Measurements from ENCODE around the gene TAF1C.

Gene TAF1C

DNA sequence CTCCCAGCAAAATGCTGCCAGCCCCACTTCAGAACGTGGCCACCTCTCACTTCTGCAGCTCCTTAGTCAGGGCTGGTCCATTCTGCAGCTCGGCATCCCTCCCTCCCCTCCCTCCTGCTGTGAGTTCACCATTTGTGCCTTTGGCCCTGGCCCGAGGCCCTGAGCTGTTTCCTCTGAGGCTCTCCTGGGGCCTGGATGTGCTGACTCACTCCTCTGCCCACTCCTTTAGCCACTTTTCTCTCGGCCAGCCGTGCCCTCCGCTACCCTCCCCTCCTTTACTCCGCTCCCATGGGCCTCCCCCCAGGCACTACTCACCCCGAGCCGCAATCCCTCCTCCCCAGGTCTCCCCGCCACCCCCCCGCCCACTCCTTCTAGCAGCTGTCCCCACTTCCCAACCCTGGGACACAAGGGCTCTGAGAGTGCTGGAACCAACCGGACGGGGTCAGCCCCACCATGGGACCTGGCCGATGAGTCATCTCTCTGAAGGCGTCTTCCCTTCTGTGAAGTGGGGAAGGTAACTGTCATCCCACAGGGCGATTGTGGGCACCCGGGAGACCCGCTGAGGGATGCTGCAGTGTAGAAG, 41.5 kb upstream of the TAF1C start:
- no peak overlapping the region for H3K9ac ChIP-seq (ENCODE audit: low read depth, low read length)
- ATAC-seq (ENCODE audit: insufficient read depth, low read depth) (no peak), DNase-seq (no peak)
- H3K9me3 ChIP-seq (ENCODE audit: insufficient read depth, low read length, severe bottlenecking), result no peaks in the 10 kb centered on the region
- no peak overlapping the region for H3K4me3 ChIP-seq (ENCODE audit: low read depth in 1 of 2, low read length in 2 of 2)
- 0 out of 2 replicates have a peak, but pooled peaks cover 8% of the 10 kb centered on the region for H4K20me1 ChIP-seq (ENCODE audit: insufficient read depth, low read length)
- H2AFZ ChIP-seq (ENCODE audit: low read depth, low read length), result no peak overlapping the region
- no peaks in the 10 kb centered on the region for H3K79me2 ChIP-seq (ENCODE audit: insufficient read depth, low read length)
- no peaks in the 10 kb centered on the region for H3K36me3 ChIP-seq (ENCODE audit: insufficient read depth, low read length)
- TF ChIP-seq, protein P1, sequence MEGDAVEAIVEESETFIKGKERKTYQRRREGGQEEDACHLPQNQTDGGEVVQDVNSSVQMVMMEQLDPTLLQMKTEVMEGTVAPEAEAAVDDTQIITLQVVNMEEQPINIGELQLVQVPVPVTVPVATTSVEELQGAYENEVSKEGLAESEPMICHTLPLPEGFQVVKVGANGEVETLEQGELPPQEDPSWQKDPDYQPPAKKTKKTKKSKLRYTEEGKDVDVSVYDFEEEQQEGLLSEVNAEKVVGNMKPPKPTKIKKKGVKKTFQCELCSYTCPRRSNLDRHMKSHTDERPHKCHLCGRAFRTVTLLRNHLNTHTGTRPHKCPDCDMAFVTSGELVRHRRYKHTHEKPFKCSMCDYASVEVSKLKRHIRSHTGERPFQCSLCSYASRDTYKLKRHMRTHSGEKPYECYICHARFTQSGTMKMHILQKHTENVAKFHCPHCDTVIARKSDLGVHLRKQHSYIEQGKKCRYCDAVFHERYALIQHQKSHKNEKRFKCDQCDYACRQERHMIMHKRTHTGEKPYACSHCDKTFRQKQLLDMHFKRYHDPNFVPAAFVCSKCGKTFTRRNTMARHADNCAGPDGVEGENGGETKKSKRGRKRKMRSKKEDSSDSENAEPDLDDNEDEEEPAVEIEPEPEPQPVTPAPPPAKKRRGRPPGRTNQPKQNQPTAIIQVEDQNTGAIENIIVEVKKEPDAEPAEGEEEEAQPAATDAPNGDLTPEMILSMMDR (IDR thresholded peaks at IDR 0.05; ENCODE audit: borderline replicate concordance, extremely low read depth, low read length, poor library complexity, severe bottlenecking), result no peak
- TF ChIP-seq EZH2 (IDR thresholded peaks at IDR 0.05; ENCODE audit: borderline replicate concordance, low read depth, low read length, severe bottlenecking), result no peak
- H3K4me1 ChIP-seq (ENCODE audit: insufficient read depth, low read length), result no peaks in the 10 kb centered on the region
- no peak overlapping the region for H3K27ac ChIP-seq (ENCODE audit: low read length)
- no peak overlapping the region for H3K4me2 ChIP-seq (ENCODE audit: insufficient read depth, low read length)
- H3K27me3 ChIP-seq (ENCODE audit: insufficient read depth, low read length, poor library complexity), result peaks cover 4% of the 10 kb centered on the region

DNA sequence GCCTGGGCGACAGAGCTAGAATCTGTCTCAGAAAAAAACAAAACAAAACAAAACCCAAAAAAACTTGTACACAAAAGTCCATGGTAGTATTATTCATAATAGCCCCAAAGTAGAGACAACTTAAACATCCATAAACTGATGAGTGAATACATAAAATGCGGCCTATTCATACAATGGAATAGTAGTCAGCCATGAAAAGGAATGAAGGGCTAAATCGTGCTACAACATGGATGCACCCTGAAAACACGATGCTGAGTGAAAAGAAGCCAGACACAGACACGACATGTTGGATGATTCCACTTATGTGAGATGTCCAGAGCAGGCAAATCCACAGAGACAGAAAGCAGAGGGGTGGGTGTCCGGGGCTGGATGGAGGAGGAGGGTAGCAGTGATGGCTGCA, 40.7 kb upstream of the TAF1C start:
- Histone ChIP-seq H3K4me2 (ENCODE audit: insufficient read depth, low read length) (no peak overlapping the region), H3K9ac (ENCODE audit: low read depth, low read length) (no peak overlapping the region), H3K4me3 (ENCODE audit: low read depth in 1 of 2, low read length in 2 of 2) (no peak overlapping the region), H4K20me1 (ENCODE audit: insufficient read depth, low read length) (0 out of 2 replicates have a peak, but pooled peaks cover 8% of the 10 kb centered on the region), H3K36me3 (ENCODE audit: insufficient read depth, low read length) (no peaks in the 10 kb centered on the region), H3K27ac (ENCODE audit: low read length) (no peak overlapping the region), H3K4me1 (ENCODE audit: insufficient read depth, low read length) (no peaks in the 10 kb centered on the region), H3K27me3 (ENCODE audit: insufficient read depth, low read length, poor library complexity) (peaks cover 4% of the 10 kb centered on the region), H2AFZ (ENCODE audit: low read depth, low read length) (no peak overlapping the region), H3K79me2 (ENCODE audit: insufficient read depth, low read length) (no peaks in the 10 kb centered on the region), H3K9me3 (ENCODE audit: insufficient read depth, low read length, severe bottlenecking) (no peaks in the 10 kb centered on the region)
- no peak for ATAC-seq (ENCODE audit: insufficient read depth, low read depth)
- DNase-seq, result no peak
- TF ChIP-seq, protein P1 (IDR thresholded peaks at IDR 0.05; ENCODE audit: borderline replicate concordance, extremely low read depth, low read length, poor library complexity, severe bottlenecking), result no peak
- no peak for TF ChIP-seq EZH2 (IDR thresholded peaks at IDR 0.05; ENCODE audit: borderline replicate concordance, low read depth, low read length, severe bottlenecking)

DNA sequence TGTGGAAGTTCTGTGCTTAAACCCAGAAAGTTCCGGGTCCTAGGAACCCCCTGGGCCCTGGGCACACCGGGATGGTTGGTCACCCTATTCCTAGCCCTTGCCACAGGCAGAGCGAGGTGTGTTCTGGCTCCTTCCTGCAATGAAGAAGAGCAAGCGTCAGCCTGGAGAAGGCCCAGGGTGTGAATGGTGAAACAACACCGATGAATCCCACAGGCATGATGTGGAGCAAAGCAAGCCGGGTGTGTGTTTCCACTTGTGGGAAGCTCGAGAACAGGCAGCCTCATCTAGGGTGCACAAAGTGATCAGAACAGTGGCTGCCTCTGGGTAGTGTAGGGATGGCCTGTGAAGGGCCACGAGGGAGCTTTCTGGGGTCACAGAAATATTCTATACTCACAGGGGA, 39.2 kb upstream of the TAF1C start:
- Histone ChIP-seq H3K9me3 (ENCODE audit: insufficient read depth, low read length, severe bottlenecking) (no peaks in the 10 kb centered on the region), H4K20me1 (ENCODE audit: insufficient read depth, low read length) (0 out of 2 replicates have a peak, but pooled peaks cover 5% of the 10 kb centered on the region), H3K27me3 (ENCODE audit: insufficient read depth, low read length, poor library complexity) (peaks cover 7% of the 10 kb centered on the region), H3K4me1 (ENCODE audit: insufficient read depth, low read length) (no peaks in the 10 kb centered on the region), H3K36me3 (ENCODE audit: insufficient read depth, low read length) (no peaks in the 10 kb centered on the region), H2AFZ (ENCODE audit: low read depth, low read length) (no peak overlapping the region), H3K4me2 (ENCODE audit: insufficient read depth, low read length) (no peak overlapping the region), H3K9ac (ENCODE audit: low read depth, low read length) (no peak overlapping the region), H3K4me3 (ENCODE audit: low read depth in 1 of 2, low read length in 2 of 2) (no peak overlapping the region), H3K79me2 (ENCODE audit: insufficient read depth, low read length) (no peaks in the 10 kb centered on the region), H3K27ac (ENCODE audit: low read length) (no peak overlapping the region)
- ATAC-seq (ENCODE audit: insufficient read depth, low read depth), result no peak
- TF ChIP-seq, protein P1 (IDR thresholded peaks at IDR 0.05; ENCODE audit: borderline replicate concordance, extremely low read depth, low read length, poor library complexity, severe bottlenecking), result no peak
- TF ChIP-seq EZH2 (IDR thresholded peaks at IDR 0.05; ENCODE audit: borderline replicate concordance, low read depth, low read length, severe bottlenecking), result no peak
- no peak for DNase-seq

Data from DND-41 (cell line).